GM23338 (cell line): ENCODE measurements around the gene PTPRR. TPM values are rescaled to one million over a fixed set of nuclear protein-coding genes. Genes with fewer than 3 reads are reported as not detected.

Source experiments
- ATAC-seq: fragments of 200-7000 bp; cut with Tn5 transposase; 3 replicates; pipeline ENCODE4 v1.9.1; 2020
- DNase-seq: peaks from one replicate; pipeline ENCODE4 v3.0.0-alpha.2; 2015; ENCODE audit warnings: low spot score
- H2AFZ ChIP-seq: fragments of 200-600 bp; sonication (generic); 2 replicates; pipeline ENCODE4 v1.8.0; 2016; ENCODE audit warnings: antibody characterized with exemption, mild to moderate bottlenecking, moderate library complexity
- H3F3A ChIP-seq: fragments of 200-600 bp; sonication (generic); replicated peaks from 2 replicates; pipeline ENCODE4 v1.8.0; 2017; ENCODE audit warnings: antibody characterized with exemption, mixed run types, low read depth
- H3K27ac ChIP-seq: fragments of 200-600 bp; sonication (generic); 2 replicates; pipeline ENCODE4 v1.6.1; 2016; ENCODE audit warnings: low read depth
- H3K27me3 ChIP-seq: fragments of 200-600 bp; sonication (generic); 2 replicates; pipeline ENCODE4 v1.8.0; 2016; ENCODE audit warnings: mild to moderate bottlenecking, mixed run types, moderate library complexity; ENCODE audit not compliant: insufficient read depth
- H3K36me3 ChIP-seq: fragments of 200-600 bp; sonication (generic); 2 replicates; pipeline ENCODE4 v1.8.0; 2016; ENCODE audit warnings: mild to moderate bottlenecking; ENCODE audit not compliant: insufficient read depth
- H3K4me1 ChIP-seq: fragments of 200-600 bp; sonication (generic); 2 replicates; pipeline ENCODE4 v1.8.0; 2016; ENCODE audit warnings: mild to moderate bottlenecking, moderate library complexity; ENCODE audit not compliant: insufficient read depth
- H3K4me2 ChIP-seq: fragments of 200-600 bp; sonication (generic); 2 replicates; pipeline ENCODE4 v1.7.1; 2017; ENCODE audit warnings: mixed run types
- H3K4me3 ChIP-seq: fragments of 200-600 bp; sonication (generic); 2 replicates; pipeline ENCODE4 v1.6.1; 2016; ENCODE audit warnings: mixed run types
- H3K79me2 ChIP-seq: fragments of 200-600 bp; sonication (generic); replicated peaks from 2 replicates; pipeline ENCODE4 v1.8.0; 2017; ENCODE audit warnings: mild to moderate bottlenecking; ENCODE audit not compliant: insufficient read depth
- H3K9me2 ChIP-seq: fragments of 200-600 bp; sonication (generic); 2 replicates; pipeline ENCODE4 v1.8.0; 2017; ENCODE audit not compliant: insufficient read depth
- H4K20me1 ChIP-seq: fragments of 200-600 bp; sonication (generic); replicated peaks from 2 replicates; pipeline ENCODE4 v1.8.0; 2017; ENCODE audit warnings: mild to moderate bottlenecking; ENCODE audit not compliant: insufficient read depth
- H3K27ac Mint-ChIP-seq: 2 replicates; pipeline ENCODE4 v1.8.0; 2020; ENCODE audit warnings: inconsistent platforms, mild to moderate bottlenecking, moderate library complexity, mixed read lengths
- H3K27me3 Mint-ChIP-seq: 3 replicates; pipeline ENCODE4 v1.8.0; 2022; ENCODE audit warnings: low read depth, mild to moderate bottlenecking, moderate library complexity, mixed read lengths, inconsistent platforms; ENCODE audit not compliant: insufficient read depth, poor library complexity
- H3K36me3 Mint-ChIP-seq: 3 replicates; pipeline ENCODE4 v1.8.0; 2021; ENCODE audit warnings: low read depth, mild to moderate bottlenecking, inconsistent platforms, moderate library complexity, mixed read lengths
- H3K4me1 Mint-ChIP-seq: 3 replicates; pipeline ENCODE4 v1.8.0; 2020; ENCODE audit warnings: mild to moderate bottlenecking, inconsistent platforms, mixed read lengths
- H3K4me3 Mint-ChIP-seq: 3 replicates; pipeline ENCODE4 v1.8.0; 2021; ENCODE audit warnings: moderate library complexity, mild to moderate bottlenecking, inconsistent platforms, mixed read lengths
- H3K9me3 Mint-ChIP-seq: 3 replicates; pipeline ENCODE4 v1.8.0; 2020; ENCODE audit warnings: moderate library complexity, mild to moderate bottlenecking, inconsistent platforms, mixed read lengths
- EZH2 ChIP-seq: fragments of 200-600 bp; sonication (generic); IDR thresholded peaks from one replicate; pipeline ENCODE4 v1.8.0; 2017; ENCODE audit warnings: antibody characterized with exemption, mild to moderate bottlenecking, low read depth; ENCODE audit not compliant: unreplicated experiment
- EZH2phosphoT487 ChIP-seq: fragments of 200-600 bp; sonication (generic); IDR thresholded peaks from one replicate; pipeline ENCODE4 v1.8.1; 2018; ENCODE audit warnings: antibody characterized with exemption; ENCODE audit not compliant: unreplicated experiment
- JUNB ChIP-seq: IDR thresholded peaks from one replicate; pipeline ENCODE4 v1.6.1; 2016; ENCODE audit warnings: antibody characterized with exemption; ENCODE audit not compliant: unreplicated experiment
- NANOG ChIP-seq: IDR thresholded peaks from 2 replicates; pipeline ENCODE4 v1.6.1; 2016; ENCODE audit warnings: antibody characterized with exemption, borderline replicate concordance
- POLR2AphosphoS5 ChIP-seq: IDR thresholded peaks from 2 replicates; pipeline ENCODE4 v1.6.1; 2016; ENCODE audit warnings: antibody characterized with exemption, low read depth
- STAT1 ChIP-seq: IDR thresholded peaks from one replicate; pipeline ENCODE4 v1.6.1; 2016; ENCODE audit warnings: antibody characterized with exemption; ENCODE audit not compliant: unreplicated experiment
- ZNF114 ChIP-seq: fragments of 250-450 bp; sonication (Bioruptor Pico); IDR thresholded peaks from 2 replicates; pipeline ENCODE4 v1.5.0; 2020; ENCODE audit warnings: mild to moderate bottlenecking, moderate library complexity
- ZNF331 ChIP-seq: fragments of 250-450 bp; sonication (Bioruptor Pico); IDR thresholded peaks from 2 replicates; pipeline ENCODE4 v1.5.0; 2020; ENCODE audit warnings: low read depth, mild to moderate bottlenecking, moderate library complexity
- polyA plus RNA-seq: library from polyadenylated mRNA; unstranded; fragments of >200 nt; fragmentation: Nextera tagmentation; extraction: Ambion mirVana; gene quantifications from 2 replicates; pipeline ENCODE4 v1.2.1, GENCODE V29; 2016
- total RNA-seq: library from RNA; depleted of rRNA; stranded (reverse); fragments of >200 nt; shearing (Covaris generic); gene quantifications from 2 replicates; pipeline ENCODE4 v1.2.3, GENCODE V29; 2014
- TF ChIP-seq, protein P1 (sequence below): fragments of 250-450 bp; sonication (Bioruptor Pico); IDR thresholded peaks from 2 replicates; pipeline ENCODE4 v1.5.0; 2020; ENCODE audit warnings: mild to moderate bottlenecking, moderate library complexity
- TF ChIP-seq, protein P2 (sequence below), 2 experiments: fragments of 200-600 bp in 1 of 2; sonication (generic) in 1 of 2; conservative IDR thresholded peaks; 2 replicates each; pipeline versions ENCODE4 v1.5.1 to v1.6.1; 2016 to 2017; ENCODE audit warnings: antibody characterized with exemption in 2 of 2, low read depth in 2 of 2, mild to moderate bottlenecking in 2 of 2, moderate library complexity in 1 of 2
- TF ChIP-seq, protein P3 (sequence below): IDR thresholded peaks from 2 replicates; pipeline ENCODE4 v1.6.1; 2016; ENCODE audit warnings: antibody characterized with exemption

PTPRR gene
- total and polyA plus RNA-seq, 2 experiments from 2014 or later = 0.26 to 0.76 TPM

DNA sequence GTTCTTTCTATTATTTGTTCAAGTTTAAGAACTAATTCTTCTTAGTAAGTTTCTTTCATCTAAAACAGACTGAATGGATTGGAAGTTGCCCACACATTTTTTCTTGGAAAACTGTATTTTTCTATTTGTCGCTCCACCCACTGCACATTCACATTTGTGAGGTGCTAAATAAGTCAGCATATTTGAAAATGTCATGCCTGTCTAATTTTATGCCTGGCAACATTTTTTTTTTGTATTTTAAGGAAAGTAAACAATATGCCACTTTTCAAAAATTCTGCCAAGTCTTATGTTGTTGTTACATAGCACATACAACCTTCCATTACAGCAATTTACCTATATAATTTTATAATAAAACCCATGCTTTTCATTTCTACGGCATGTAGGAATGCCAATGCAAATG lies 170.6 kb downstream of the PTPRR start (continued):
- TF ChIP-seq, protein P1, sequence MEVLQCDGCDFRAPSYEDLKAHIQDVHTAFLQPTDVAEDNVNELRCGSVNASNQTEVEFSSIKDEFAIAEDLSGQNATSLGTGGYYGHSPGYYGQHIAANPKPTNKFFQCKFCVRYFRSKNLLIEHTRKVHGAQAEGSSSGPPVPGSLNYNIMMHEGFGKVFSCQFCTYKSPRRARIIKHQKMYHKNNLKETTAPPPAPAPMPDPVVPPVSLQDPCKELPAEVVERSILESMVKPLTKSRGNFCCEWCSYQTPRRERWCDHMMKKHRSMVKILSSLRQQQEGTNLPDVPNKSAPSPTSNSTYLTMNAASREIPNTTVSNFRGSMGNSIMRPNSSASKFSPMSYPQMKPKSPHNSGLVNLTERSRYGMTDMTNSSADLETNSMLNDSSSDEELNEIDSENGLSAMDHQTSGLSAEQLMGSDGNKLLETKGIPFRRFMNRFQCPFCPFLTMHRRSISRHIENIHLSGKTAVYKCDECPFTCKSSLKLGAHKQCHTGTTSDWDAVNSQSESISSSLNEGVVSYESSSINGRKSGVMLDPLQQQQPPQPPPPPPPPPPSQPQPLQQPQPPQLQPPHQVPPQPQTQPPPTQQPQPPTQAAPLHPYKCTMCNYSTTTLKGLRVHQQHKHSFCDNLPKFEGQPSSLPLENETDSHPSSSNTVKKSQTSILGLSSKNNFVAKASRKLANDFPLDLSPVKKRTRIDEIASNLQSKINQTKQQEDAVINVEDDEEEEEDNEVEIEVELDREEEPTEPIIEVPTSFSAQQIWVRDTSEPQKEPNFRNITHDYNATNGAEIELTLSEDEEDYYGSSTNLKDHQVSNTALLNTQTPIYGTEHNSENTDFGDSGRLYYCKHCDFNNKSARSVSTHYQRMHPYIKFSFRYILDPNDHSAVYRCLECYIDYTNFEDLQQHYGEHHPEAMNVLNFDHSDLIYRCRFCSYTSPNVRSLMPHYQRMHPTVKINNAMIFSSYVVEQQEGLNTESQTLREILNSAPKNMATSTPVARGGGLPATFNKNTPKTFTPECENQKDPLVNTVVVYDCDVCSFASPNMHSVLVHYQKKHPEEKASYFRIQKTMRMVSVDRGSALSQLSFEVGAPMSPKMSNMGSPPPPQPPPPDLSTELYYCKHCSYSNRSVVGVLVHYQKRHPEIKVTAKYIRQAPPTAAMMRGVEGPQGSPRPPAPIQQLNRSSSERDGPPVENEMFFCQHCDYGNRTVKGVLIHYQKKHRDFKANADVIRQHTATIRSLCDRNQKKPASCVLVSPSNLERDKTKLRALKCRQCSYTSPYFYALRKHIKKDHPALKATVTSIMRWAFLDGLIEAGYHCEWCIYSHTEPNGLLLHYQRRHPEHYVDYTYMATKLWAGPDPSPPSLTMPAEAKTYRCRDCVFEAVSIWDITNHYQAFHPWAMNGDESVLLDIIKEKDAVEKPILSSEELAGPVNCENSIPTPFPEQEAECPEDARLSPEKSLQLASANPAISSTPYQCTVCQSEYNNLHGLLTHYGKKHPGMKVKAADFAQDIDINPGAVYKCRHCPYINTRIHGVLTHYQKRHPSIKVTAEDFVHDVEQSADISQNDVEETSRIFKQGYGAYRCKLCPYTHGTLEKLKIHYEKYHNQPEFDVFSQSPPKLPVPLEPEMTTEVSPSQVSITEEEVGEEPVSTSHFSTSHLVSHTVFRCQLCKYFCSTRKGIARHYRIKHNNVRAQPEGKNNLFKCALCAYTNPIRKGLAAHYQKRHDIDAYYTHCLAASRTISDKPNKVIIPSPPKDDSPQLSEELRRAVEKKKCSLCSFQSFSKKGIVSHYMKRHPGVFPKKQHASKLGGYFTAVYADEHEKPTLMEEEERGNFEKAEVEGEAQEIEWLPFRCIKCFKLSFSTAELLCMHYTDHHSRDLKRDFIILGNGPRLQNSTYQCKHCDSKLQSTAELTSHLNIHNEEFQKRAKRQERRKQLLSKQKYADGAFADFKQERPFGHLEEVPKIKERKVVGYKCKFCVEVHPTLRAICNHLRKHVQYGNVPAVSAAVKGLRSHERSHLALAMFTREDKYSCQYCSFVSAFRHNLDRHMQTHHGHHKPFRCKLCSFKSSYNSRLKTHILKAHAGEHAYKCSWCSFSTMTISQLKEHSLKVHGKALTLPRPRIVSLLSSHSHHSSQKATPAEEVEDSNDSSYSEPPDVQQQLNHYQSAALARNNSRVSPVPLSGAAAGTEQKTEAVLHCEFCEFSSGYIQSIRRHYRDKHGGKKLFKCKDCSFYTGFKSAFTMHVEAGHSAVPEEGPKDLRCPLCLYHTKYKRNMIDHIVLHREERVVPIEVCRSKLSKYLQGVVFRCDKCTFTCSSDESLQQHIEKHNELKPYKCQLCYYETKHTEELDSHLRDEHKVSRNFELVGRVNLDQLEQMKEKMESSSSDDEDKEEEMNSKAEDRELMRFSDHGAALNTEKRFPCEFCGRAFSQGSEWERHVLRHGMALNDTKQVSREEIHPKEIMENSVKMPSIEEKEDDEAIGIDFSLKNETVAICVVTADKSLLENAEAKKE (CRISPR knock-in tag) = no peak
- TF ChIP-seq EZH2phosphoT487 (no peak), ZNF331 (CRISPR knock-in tag) (no peak)
- TF ChIP-seq, protein P2, sequence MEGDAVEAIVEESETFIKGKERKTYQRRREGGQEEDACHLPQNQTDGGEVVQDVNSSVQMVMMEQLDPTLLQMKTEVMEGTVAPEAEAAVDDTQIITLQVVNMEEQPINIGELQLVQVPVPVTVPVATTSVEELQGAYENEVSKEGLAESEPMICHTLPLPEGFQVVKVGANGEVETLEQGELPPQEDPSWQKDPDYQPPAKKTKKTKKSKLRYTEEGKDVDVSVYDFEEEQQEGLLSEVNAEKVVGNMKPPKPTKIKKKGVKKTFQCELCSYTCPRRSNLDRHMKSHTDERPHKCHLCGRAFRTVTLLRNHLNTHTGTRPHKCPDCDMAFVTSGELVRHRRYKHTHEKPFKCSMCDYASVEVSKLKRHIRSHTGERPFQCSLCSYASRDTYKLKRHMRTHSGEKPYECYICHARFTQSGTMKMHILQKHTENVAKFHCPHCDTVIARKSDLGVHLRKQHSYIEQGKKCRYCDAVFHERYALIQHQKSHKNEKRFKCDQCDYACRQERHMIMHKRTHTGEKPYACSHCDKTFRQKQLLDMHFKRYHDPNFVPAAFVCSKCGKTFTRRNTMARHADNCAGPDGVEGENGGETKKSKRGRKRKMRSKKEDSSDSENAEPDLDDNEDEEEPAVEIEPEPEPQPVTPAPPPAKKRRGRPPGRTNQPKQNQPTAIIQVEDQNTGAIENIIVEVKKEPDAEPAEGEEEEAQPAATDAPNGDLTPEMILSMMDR (conservative IDR thresholded peaks at IDR 0.05; ENCODE audit: low read depth in 2 of 2) = no peak

DNA sequence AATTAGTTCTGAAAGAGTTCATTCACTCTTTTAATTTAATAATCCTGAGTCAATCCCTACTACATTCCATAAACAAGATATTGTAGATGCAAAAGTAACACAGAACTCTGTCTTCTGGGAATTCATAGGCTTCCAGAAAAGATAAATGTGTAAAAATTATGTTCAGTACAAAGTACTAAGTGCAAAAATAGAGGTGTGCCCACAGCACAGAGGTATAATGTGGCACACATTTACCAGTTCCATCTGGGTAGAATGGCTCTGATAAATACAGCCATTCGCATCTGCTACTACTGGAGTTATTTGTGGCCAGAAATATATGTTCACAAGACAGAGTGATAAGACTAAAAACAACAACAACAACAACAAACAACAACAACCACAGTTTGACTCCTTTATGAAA lies 171.7 kb downstream of the PTPRR start:
- ATAC-seq (no peak), DNase-seq (no peak)
- Histone ChIP-seq H3K36me3 (no peaks in the 10 kb centered on the region), H3K9me2 (peaks cover 3% of the 10 kb centered on the region), H3K4me3 (no peak overlapping the region), H3K27me3 (no peaks in the 10 kb centered on the region), H3K27ac (no peak overlapping the region), H4K20me1 (no peaks in the 10 kb centered on the region), H3K79me2 (no peaks in the 10 kb centered on the region), H2AFZ (no peak overlapping the region; the same call in 1 of the 2 replicates), H3F3A (no peaks in the 10 kb centered on the region), H3K4me1 (no peaks in the 10 kb centered on the region), H3K4me2 (no peak overlapping the region)
- Mint-ChIP-seq H3K4me3 (no peak overlapping the region), H3K36me3 (no peaks in the 10 kb centered on the region), H3K27ac (no peak overlapping the region), H3K9me3 (no peaks in the 10 kb centered on the region), H3K4me1 (peaks cover 3% of the 10 kb centered on the region), H3K27me3 (no peaks in the 10 kb centered on the region)
- no peak for TF ChIP-seq POLR2AphosphoS5
- TF ChIP-seq, protein P2 (conservative IDR thresholded peaks at IDR 0.05; ENCODE audit: low read depth in 2 of 2) = no peak
- TF ChIP-seq NANOG = no peak
- no peak for TF ChIP-seq ZNF331 (CRISPR knock-in tag)
- TF ChIP-seq JUNB = no peak
- no peak for TF ChIP-seq EZH2
- TF ChIP-seq, protein P3, sequence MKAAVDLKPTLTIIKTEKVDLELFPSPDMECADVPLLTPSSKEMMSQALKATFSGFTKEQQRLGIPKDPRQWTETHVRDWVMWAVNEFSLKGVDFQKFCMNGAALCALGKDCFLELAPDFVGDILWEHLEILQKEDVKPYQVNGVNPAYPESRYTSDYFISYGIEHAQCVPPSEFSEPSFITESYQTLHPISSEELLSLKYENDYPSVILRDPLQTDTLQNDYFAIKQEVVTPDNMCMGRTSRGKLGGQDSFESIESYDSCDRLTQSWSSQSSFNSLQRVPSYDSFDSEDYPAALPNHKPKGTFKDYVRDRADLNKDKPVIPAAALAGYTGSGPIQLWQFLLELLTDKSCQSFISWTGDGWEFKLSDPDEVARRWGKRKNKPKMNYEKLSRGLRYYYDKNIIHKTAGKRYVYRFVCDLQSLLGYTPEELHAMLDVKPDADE = no peak
- no peak for TF ChIP-seq ZNF114 (CRISPR knock-in tag)
- TF ChIP-seq STAT1 = no peak
- no peak for TF ChIP-seq EZH2phosphoT487
